Gastroesophageal sphincter (tissue), 4 donors: Measurements from ENCODE around the gene GXYLT1. TPM values are rescaled to one million over a fixed set of nuclear protein-coding genes. Genes with fewer than 3 reads are reported as not detected.

Source experiments
- ATAC-seq: fragments of 150-250 bp; one replicate; pipeline ENCODE4 v1.9.1; 2016; ENCODE audit warnings: mild to moderate bottlenecking, moderate library complexity
- H3K27ac ChIP-seq, 4 donors: fragments of 200-600 bp; sonication (generic) in 3 of 4; 1 replicate in 3 of 4; 2 replicates in 1 of 4; pipeline ENCODE4 v1.5.1; 2016 to 2019
- H3K27me3 ChIP-seq: fragments of 200-600 bp; sonication (generic); one replicate; pipeline ENCODE4 v1.5.1; 2019
- H3K36me3 ChIP-seq, 2 donors: fragments of 200-600 bp; sonication (generic); one replicate each; pipeline ENCODE4 v1.5.1; 2019; ENCODE audit warnings: control low read depth in 1 of 2
- H3K4me1 ChIP-seq, 3 donors: fragments of 200-600 bp; sonication (generic); 1 replicate in 2 of 3; 2 replicates in 1 of 3; pipeline ENCODE4 v1.5.1; 2016 to 2019; ENCODE audit warnings: control low read depth in 2 of 3
- H3K4me3 ChIP-seq, 2 donors: fragments of 200-600 bp; sonication (generic); one replicate each; pipeline ENCODE4 v1.5.1; 2019; ENCODE audit warnings: mild to moderate bottlenecking in 1 of 2, moderate library complexity in 1 of 2
- H3K9me3 ChIP-seq, 3 donors: fragments of 200-600 bp; sonication (generic); one replicate each; pipeline ENCODE4 v1.5.1; 2017 to 2019; ENCODE audit warnings: control low read depth in 2 of 3
- EP300 ChIP-seq: sonication (generic); formaldehyde crosslinking; IDR thresholded peaks from one replicate; pipeline ENCODE4 v1.6.1; 2017; ENCODE audit warnings: antibody characterized with exemption, mild to moderate bottlenecking
- POLR2A ChIP-seq, 2 donors: fragments of 450-650 bp; IDR thresholded peaks; one replicate each; pipeline ENCODE4 v1.6.1; 2017; ENCODE audit warnings: antibody characterized with exemption in 2 of 2, mild to moderate bottlenecking in 2 of 2, moderate library complexity in 1 of 2
- POLR2AphosphoS5 ChIP-seq: sonication (generic); formaldehyde crosslinking; IDR thresholded peaks from one replicate; pipeline ENCODE4 v1.6.1; 2017; ENCODE audit warnings: antibody characterized with exemption
- WGBS, 2 donors: methylation state at CpG; one replicate each; pipeline ENCODE4 v1.1.5; 2018; ENCODE audit warnings: low coverage in 1 of 2; 5-methylcytosine and 5-hydroxymethylcytosine counted together
- total RNA-seq, 4 donors: library from RNA; depleted of rRNA; stranded (reverse); fragments of >200 nt; gene quantifications; one replicate each; pipeline ENCODE4 v1.1.0, GENCODE V29; 2016
- TF ChIP-seq, protein P1 (sequence below), 4 experiments: fragments of 200-600 bp in 2 of 4; fragments of 450-650 bp in 2 of 4; sonication (generic) in 1 of 4; IDR thresholded peaks; one replicate each; pipeline ENCODE4 v1.5.1; 2017 to 2019; ENCODE audit warnings: antibody characterized with exemption in 4 of 4, mild to moderate bottlenecking in 2 of 4, moderate library complexity in 2 of 4

Gene GXYLT1
- total RNA-seq, 4 donors from 2014 or later, result 6.9 to 11.6 (median 8.3) TPM

- Histone ChIP-seq H3K4me1 (no peaks in the 10 kb centered on the region), H3K9me3 (no peaks in the 10 kb centered on the region), H3K27ac (no peak overlapping the region), H3K4me3 (no peak overlapping the region), H3K36me3 (peaks cover 0 to 28% of the 10 kb centered on the region in 2 donors), H3K27me3 (no peaks in the 10 kb centered on the region)
- TF ChIP-seq EP300, result no peak
- TF ChIP-seq POLR2A (IDR thresholded peaks at IDR 0.05), result no peak
- no peak for TF ChIP-seq POLR2AphosphoS5
- TF ChIP-seq, protein P1, sequence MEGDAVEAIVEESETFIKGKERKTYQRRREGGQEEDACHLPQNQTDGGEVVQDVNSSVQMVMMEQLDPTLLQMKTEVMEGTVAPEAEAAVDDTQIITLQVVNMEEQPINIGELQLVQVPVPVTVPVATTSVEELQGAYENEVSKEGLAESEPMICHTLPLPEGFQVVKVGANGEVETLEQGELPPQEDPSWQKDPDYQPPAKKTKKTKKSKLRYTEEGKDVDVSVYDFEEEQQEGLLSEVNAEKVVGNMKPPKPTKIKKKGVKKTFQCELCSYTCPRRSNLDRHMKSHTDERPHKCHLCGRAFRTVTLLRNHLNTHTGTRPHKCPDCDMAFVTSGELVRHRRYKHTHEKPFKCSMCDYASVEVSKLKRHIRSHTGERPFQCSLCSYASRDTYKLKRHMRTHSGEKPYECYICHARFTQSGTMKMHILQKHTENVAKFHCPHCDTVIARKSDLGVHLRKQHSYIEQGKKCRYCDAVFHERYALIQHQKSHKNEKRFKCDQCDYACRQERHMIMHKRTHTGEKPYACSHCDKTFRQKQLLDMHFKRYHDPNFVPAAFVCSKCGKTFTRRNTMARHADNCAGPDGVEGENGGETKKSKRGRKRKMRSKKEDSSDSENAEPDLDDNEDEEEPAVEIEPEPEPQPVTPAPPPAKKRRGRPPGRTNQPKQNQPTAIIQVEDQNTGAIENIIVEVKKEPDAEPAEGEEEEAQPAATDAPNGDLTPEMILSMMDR (IDR thresholded peaks at IDR 0.05), result no peak
- ATAC-seq, result no peak
Measured at GRCh38 chr12:42173961-42174521, 29.4 kb upstream of the GXYLT1 start.

- WGBS, 2 donors, result 95 to 97% methylated on average over 4 of the region's 4 CpGs
- no peaks in the 10 kb centered on the region for H3K27me3 ChIP-seq
- TF ChIP-seq POLR2A (IDR thresholded peaks at IDR 0.05), result no peak
- no peak for TF ChIP-seq EP300
- TF ChIP-seq, protein P1 (IDR thresholded peaks at IDR 0.05), result no peak
- no peak for TF ChIP-seq POLR2AphosphoS5
- peaks cover 0 to 26% of the 10 kb centered on the region in 2 donors for H3K36me3 ChIP-seq
- H3K9me3 ChIP-seq, result no peaks in the 10 kb centered on the region
- no peaks in the 10 kb centered on the region for H3K4me1 ChIP-seq
- no peak overlapping the region for H3K27ac ChIP-seq
- ATAC-seq, result no peak
- no peak overlapping the region for H3K4me3 ChIP-seq
Measured at GRCh38 chr12:42172441-42173210, 28.0 kb upstream of the GXYLT1 start.

DNA sequence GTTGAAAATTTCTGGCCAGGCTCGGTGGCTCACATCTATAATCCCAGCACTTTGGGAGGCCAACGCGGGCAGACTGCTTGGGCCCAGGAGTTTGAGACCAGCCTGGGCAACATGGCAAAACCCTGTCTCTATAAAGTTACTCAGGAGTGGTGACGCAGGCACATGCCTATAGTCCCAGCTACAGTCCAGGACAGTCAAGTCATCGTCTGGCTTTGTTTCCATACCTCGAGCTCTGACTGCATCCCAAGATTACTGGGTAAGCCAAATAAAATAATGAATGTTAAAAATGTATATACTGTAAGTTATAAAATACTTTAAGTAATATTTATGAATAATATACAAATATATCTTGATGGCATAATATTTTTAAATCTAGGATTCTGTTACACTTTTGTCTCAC is 23.0 kb upstream of the GXYLT1 start:
- Histone ChIP-seq H3K9me3 (no peaks in the 10 kb centered on the region), H3K27me3 (no peaks in the 10 kb centered on the region), H3K4me3 (no peak overlapping the region), H3K4me1 (no peaks in the 10 kb centered on the region), H3K36me3 (peaks cover 0 to 16% of the 10 kb centered on the region in 2 donors), H3K27ac (no peak overlapping the region)
- ATAC-seq, result no peak
- 92 to 100% methylated on average over 5 to 6 of the region's 6 CpGs for WGBS, 2 donors
- TF ChIP-seq EP300, result no peak
- TF ChIP-seq, protein P1 (IDR thresholded peaks at IDR 0.05), result no peak
- no peak for TF ChIP-seq POLR2A (IDR thresholded peaks at IDR 0.05)
- no peak for TF ChIP-seq POLR2AphosphoS5

DNA sequence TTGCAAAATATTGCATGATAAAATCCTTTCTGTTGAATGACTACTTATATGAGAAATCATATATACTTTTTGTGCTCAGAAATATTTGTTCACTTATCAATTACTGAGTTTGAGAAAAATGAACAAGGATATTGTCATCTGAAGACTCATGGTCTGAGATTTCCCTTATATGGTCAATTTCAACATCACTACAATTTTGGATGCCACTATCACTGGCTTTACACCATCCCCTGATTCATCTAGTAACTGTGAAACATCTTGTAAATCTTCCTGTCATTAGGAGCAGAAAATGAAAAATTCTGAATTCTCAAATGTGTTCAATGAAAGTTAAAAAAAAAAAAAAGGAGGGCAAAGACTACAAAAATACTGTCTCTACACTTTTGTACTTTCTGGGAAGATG is 21.8 kb upstream of the GXYLT1 start:
- H3K4me3 ChIP-seq, result no peak overlapping the region
- ATAC-seq, result no peak
- H3K9me3 ChIP-seq, result no peaks in the 10 kb centered on the region
- H3K27me3 ChIP-seq, result no peaks in the 10 kb centered on the region
- H3K27ac ChIP-seq, result no peak overlapping the region
- H3K36me3 ChIP-seq, result peaks cover 0 to 12% of the 10 kb centered on the region in 2 donors
- TF ChIP-seq POLR2AphosphoS5 (no peak), POLR2A (IDR thresholded peaks at IDR 0.05) (no peak), EP300 (no peak)
- TF ChIP-seq, protein P1 (IDR thresholded peaks at IDR 0.05), result no peak
- H3K4me1 ChIP-seq, result no peaks in the 10 kb centered on the region

GRCh38 chr12:42163913-42164312 is 19.2 kb upstream of the GXYLT1 start:
- Histone ChIP-seq H3K4me3 (no peak overlapping the region), H3K9me3 (no peaks in the 10 kb centered on the region), H3K36me3 (peaks cover 0 to 26% of the 10 kb centered on the region in 2 donors), H3K27ac (no peak overlapping the region), H3K27me3 (no peaks in the 10 kb centered on the region), H3K4me1 (no peaks in the 10 kb centered on the region)
- TF ChIP-seq EP300 (no peak), POLR2AphosphoS5 (no peak), POLR2A (IDR thresholded peaks at IDR 0.05) (no peak)
- TF ChIP-seq, protein P1 (IDR thresholded peaks at IDR 0.05), result no peak
- no peak for ATAC-seq
